GM23338 (cell line): ENCODE data around the gene RPTOR. TPM values are rescaled to one million over a fixed set of nuclear protein-coding genes. Genes with fewer than 3 reads are reported as not detected.
A peak's percentile ranks its signal among the peaks of the same experiment; 100 is the strongest.

Source experiments
- ATAC-seq: fragments of 200-7000 bp; cut with Tn5 transposase; 3 replicates; pipeline ENCODE4 v1.9.1; 2020
- DNase-seq: peaks from one replicate; pipeline ENCODE4 v3.0.0-alpha.2; 2015; ENCODE audit warnings: low spot score
- H2AFZ ChIP-seq: fragments of 200-600 bp; sonication (generic); 2 replicates; pipeline ENCODE4 v1.8.0; 2016; ENCODE audit warnings: antibody characterized with exemption, mild to moderate bottlenecking, moderate library complexity
- H3F3A ChIP-seq: fragments of 200-600 bp; sonication (generic); replicated peaks from 2 replicates; pipeline ENCODE4 v1.8.0; 2017; ENCODE audit warnings: antibody characterized with exemption, mixed run types, low read depth
- H3K27ac ChIP-seq: fragments of 200-600 bp; sonication (generic); 2 replicates; pipeline ENCODE4 v1.6.1; 2016; ENCODE audit warnings: low read depth
- H3K27me3 ChIP-seq: fragments of 200-600 bp; sonication (generic); 2 replicates; pipeline ENCODE4 v1.8.0; 2016; ENCODE audit warnings: mild to moderate bottlenecking, mixed run types, moderate library complexity; ENCODE audit not compliant: insufficient read depth
- H3K36me3 ChIP-seq: fragments of 200-600 bp; sonication (generic); 2 replicates; pipeline ENCODE4 v1.8.0; 2016; ENCODE audit warnings: mild to moderate bottlenecking; ENCODE audit not compliant: insufficient read depth
- H3K4me1 ChIP-seq: fragments of 200-600 bp; sonication (generic); 2 replicates; pipeline ENCODE4 v1.8.0; 2016; ENCODE audit warnings: mild to moderate bottlenecking, moderate library complexity; ENCODE audit not compliant: insufficient read depth
- H3K4me2 ChIP-seq: fragments of 200-600 bp; sonication (generic); 2 replicates; pipeline ENCODE4 v1.7.1; 2017; ENCODE audit warnings: mixed run types
- H3K4me3 ChIP-seq: fragments of 200-600 bp; sonication (generic); 2 replicates; pipeline ENCODE4 v1.6.1; 2016; ENCODE audit warnings: mixed run types
- H3K79me2 ChIP-seq: fragments of 200-600 bp; sonication (generic); replicated peaks from 2 replicates; pipeline ENCODE4 v1.8.0; 2017; ENCODE audit warnings: mild to moderate bottlenecking; ENCODE audit not compliant: insufficient read depth
- H3K9me2 ChIP-seq: fragments of 200-600 bp; sonication (generic); 2 replicates; pipeline ENCODE4 v1.8.0; 2017; ENCODE audit not compliant: insufficient read depth
- H4K20me1 ChIP-seq: fragments of 200-600 bp; sonication (generic); replicated peaks from 2 replicates; pipeline ENCODE4 v1.8.0; 2017; ENCODE audit warnings: mild to moderate bottlenecking; ENCODE audit not compliant: insufficient read depth
- H3K27ac Mint-ChIP-seq: 2 replicates; pipeline ENCODE4 v1.8.0; 2020; ENCODE audit warnings: inconsistent platforms, mild to moderate bottlenecking, moderate library complexity, mixed read lengths
- H3K27me3 Mint-ChIP-seq: 3 replicates; pipeline ENCODE4 v1.8.0; 2022; ENCODE audit warnings: low read depth, mild to moderate bottlenecking, moderate library complexity, mixed read lengths, inconsistent platforms; ENCODE audit not compliant: insufficient read depth, poor library complexity
- H3K36me3 Mint-ChIP-seq: 3 replicates; pipeline ENCODE4 v1.8.0; 2021; ENCODE audit warnings: low read depth, mild to moderate bottlenecking, inconsistent platforms, moderate library complexity, mixed read lengths
- H3K4me1 Mint-ChIP-seq: 3 replicates; pipeline ENCODE4 v1.8.0; 2020; ENCODE audit warnings: mild to moderate bottlenecking, inconsistent platforms, mixed read lengths
- H3K4me3 Mint-ChIP-seq: 3 replicates; pipeline ENCODE4 v1.8.0; 2021; ENCODE audit warnings: moderate library complexity, mild to moderate bottlenecking, inconsistent platforms, mixed read lengths
- H3K9me3 Mint-ChIP-seq: 3 replicates; pipeline ENCODE4 v1.8.0; 2020; ENCODE audit warnings: moderate library complexity, mild to moderate bottlenecking, inconsistent platforms, mixed read lengths
- CREB1 ChIP-seq: fragments of 250-450 bp; sonication (Bioruptor Pico); IDR thresholded peaks from 2 replicates; pipeline ENCODE4 v1.5.0; 2020; ENCODE audit warnings: low read depth, mild to moderate bottlenecking, moderate library complexity
- CTCF ChIP-seq, 2 experiments: fragments of 200-600 bp in 1 of 2; sonication (generic) in 1 of 2; conservative IDR thresholded peaks; 2 replicates each; pipeline versions ENCODE4 v1.5.1 to v1.6.1; 2016 to 2017; ENCODE audit warnings: antibody characterized with exemption in 2 of 2, low read depth in 2 of 2, mild to moderate bottlenecking in 2 of 2, moderate library complexity in 1 of 2
- ETS1 ChIP-seq: IDR thresholded peaks from 2 replicates; pipeline ENCODE4 v1.6.1; 2016; ENCODE audit warnings: antibody characterized with exemption
- EZH2 ChIP-seq: fragments of 200-600 bp; sonication (generic); IDR thresholded peaks from one replicate; pipeline ENCODE4 v1.8.0; 2017; ENCODE audit warnings: antibody characterized with exemption, mild to moderate bottlenecking, low read depth; ENCODE audit not compliant: unreplicated experiment
- EZH2phosphoT487 ChIP-seq: fragments of 200-600 bp; sonication (generic); IDR thresholded peaks from one replicate; pipeline ENCODE4 v1.8.1; 2018; ENCODE audit warnings: antibody characterized with exemption; ENCODE audit not compliant: unreplicated experiment
- JUNB ChIP-seq: IDR thresholded peaks from one replicate; pipeline ENCODE4 v1.6.1; 2016; ENCODE audit warnings: antibody characterized with exemption; ENCODE audit not compliant: unreplicated experiment
- NANOG ChIP-seq: IDR thresholded peaks from 2 replicates; pipeline ENCODE4 v1.6.1; 2016; ENCODE audit warnings: antibody characterized with exemption, borderline replicate concordance
- POLR2AphosphoS5 ChIP-seq: IDR thresholded peaks from 2 replicates; pipeline ENCODE4 v1.6.1; 2016; ENCODE audit warnings: antibody characterized with exemption, low read depth
- REST ChIP-seq: IDR thresholded peaks from one replicate; pipeline ENCODE4 v1.6.1; 2018; ENCODE audit warnings: antibody characterized with exemption; ENCODE audit not compliant: unreplicated experiment
- STAT1 ChIP-seq: IDR thresholded peaks from one replicate; pipeline ENCODE4 v1.6.1; 2016; ENCODE audit warnings: antibody characterized with exemption; ENCODE audit not compliant: unreplicated experiment
- ZNF114 ChIP-seq: fragments of 250-450 bp; sonication (Bioruptor Pico); IDR thresholded peaks from 2 replicates; pipeline ENCODE4 v1.5.0; 2020; ENCODE audit warnings: mild to moderate bottlenecking, moderate library complexity
- ZNF331 ChIP-seq: fragments of 250-450 bp; sonication (Bioruptor Pico); IDR thresholded peaks from 2 replicates; pipeline ENCODE4 v1.5.0; 2020; ENCODE audit warnings: low read depth, mild to moderate bottlenecking, moderate library complexity
- ZNF462 ChIP-seq: fragments of 250-450 bp; sonication (Bioruptor Pico); IDR thresholded peaks from 2 replicates; pipeline ENCODE4 v1.5.0; 2020; ENCODE audit warnings: mild to moderate bottlenecking, moderate library complexity
- polyA plus RNA-seq: library from polyadenylated mRNA; unstranded; fragments of >200 nt; fragmentation: Nextera tagmentation; extraction: Ambion mirVana; gene quantifications from 2 replicates; pipeline ENCODE4 v1.2.1, GENCODE V29; 2016
- total RNA-seq: library from RNA; depleted of rRNA; stranded (reverse); fragments of >200 nt; shearing (Covaris generic); gene quantifications from 2 replicates; pipeline ENCODE4 v1.2.3, GENCODE V29; 2014

RPTOR gene
- total and polyA plus RNA-seq, 2 experiments from 2014 or later, result 9.5 to 38.0 TPM

- no peak overlapping the region for H3K27ac Mint-ChIP-seq
- Histone ChIP-seq H3K4me1 (peaks cover 11% of the 10 kb centered on the region), H3K79me2 (peaks cover 54% of the 10 kb centered on the region), H3K27ac (no peak overlapping the region), H3K4me3 (no peak overlapping the region), H3K27me3 (no peaks in the 10 kb centered on the region), H3K9me2 (no peaks in the 10 kb centered on the region), H3F3A (no peaks in the 10 kb centered on the region), H4K20me1 (peaks cover 11% of the 10 kb centered on the region), H3K36me3 (no peaks in the 10 kb centered on the region), H2AFZ (no peak overlapping the region), H3K4me2 (no peak overlapping the region)
- H3K4me1 Mint-ChIP-seq, result peaks cover 38% of the 10 kb centered on the region
- H3K36me3 Mint-ChIP-seq, result no peaks in the 10 kb centered on the region; the same call in 2 of the 3 replicates
- no peak for TF ChIP-seq EZH2
- TF ChIP-seq CTCF (conservative IDR thresholded peaks at IDR 0.05; ENCODE audit: low read depth in 2 of 2), result no peak
- no peak for TF ChIP-seq STAT1
- no peak for TF ChIP-seq ZNF114 (CRISPR knock-in tag)
- TF ChIP-seq JUNB, result no peak
- no peak for TF ChIP-seq NANOG
- no peak for TF ChIP-seq REST
- no peak for TF ChIP-seq ZNF331 (CRISPR knock-in tag)
- TF ChIP-seq POLR2AphosphoS5, result no peak
- TF ChIP-seq EZH2phosphoT487, result no peak
- no peak for TF ChIP-seq ETS1
- TF ChIP-seq CREB1 (CRISPR knock-in tag), result no peak
- TF ChIP-seq ZNF462 (CRISPR knock-in tag), result no peak
- DNase-seq (no peak), ATAC-seq (peak; percentile 14; the same call in 2 of the 3 replicates)
- H3K4me3 Mint-ChIP-seq, result no peak overlapping the region
- H3K9me3 Mint-ChIP-seq, result no peaks in the 10 kb centered on the region
- H3K27me3 Mint-ChIP-seq, result peaks cover 11% of the 10 kb centered on the region
Observed at GRCh38 chr17:80668375-80669148, 123.9 kb downstream of the RPTOR start.
